Neural progenitor cell (in vitro differentiated cells): Measurements from ENCODE around the gene TULP3. TPM values are rescaled to one million over a fixed set of nuclear protein-coding genes. Genes with fewer than 3 reads are reported as not detected.

Experiments used
- DNase-seq: peaks from one replicate; pipeline ENCODE4 v3.0.0-alpha.2; 2016; ENCODE audit warnings: low spot score
- H2AFZ ChIP-seq: fragments of 200-600 bp; sonication (generic); replicated peaks from 2 replicates; pipeline ENCODE4 v1.6.1; 2016; ENCODE audit warnings: antibody characterized with exemption
- H3F3A ChIP-seq: fragments of 200-600 bp; sonication (generic); 2 replicates; pipeline ENCODE4 v1.6.1; 2016; ENCODE audit warnings: antibody characterized with exemption, low read depth
- H3K27ac ChIP-seq: fragments of 200-600 bp; sonication (generic); 2 replicates; pipeline ENCODE4 v1.5.1; 2016; ENCODE audit warnings: mild to moderate bottlenecking
- H3K27me3 ChIP-seq: fragments of 200-600 bp; sonication (generic); 2 replicates; pipeline ENCODE4 v1.6.1; 2016; ENCODE audit warnings: mild to moderate bottlenecking, moderate library complexity
- H3K36me3 ChIP-seq: fragments of 200-600 bp; sonication (generic); 2 replicates; pipeline ENCODE4 v1.5.1; 2016
- H3K4me1 ChIP-seq: fragments of 200-600 bp; sonication (generic); 2 replicates; pipeline ENCODE4 v1.6.1; 2016; ENCODE audit warnings: mixed run types
- H3K4me2 ChIP-seq: fragments of 200-600 bp; sonication (generic); 2 replicates; pipeline ENCODE4 v1.6.1; 2016
- H3K4me3 ChIP-seq: fragments of 200-600 bp; sonication (generic); 2 replicates; pipeline ENCODE4 v1.5.1; 2016
- H3K79me2 ChIP-seq: fragments of 200-600 bp; sonication (generic); 2 replicates; pipeline ENCODE4 v1.6.1; 2016; ENCODE audit warnings: low read depth
- H3K9ac ChIP-seq: fragments of 200-600 bp; sonication (generic); 2 replicates; pipeline ENCODE4 v1.6.1; 2016
- H3K9me3 ChIP-seq: fragments of 200-600 bp; sonication (generic); 2 replicates; pipeline ENCODE4 v1.5.1; 2016; ENCODE audit warnings: low read depth
- H4K20me1 ChIP-seq: fragments of 200-600 bp; sonication (generic); 2 replicates; pipeline ENCODE4 v1.6.1; 2016; ENCODE audit warnings: low read depth
- H3K27ac Mint-ChIP-seq: 3 replicates; pipeline ENCODE4 v1.8.0; 2021; ENCODE audit warnings: mixed read lengths
- H3K27me3 Mint-ChIP-seq: 2 replicates; pipeline ENCODE4 v1.8.0; 2022; ENCODE audit warnings: low read depth, mild to moderate bottlenecking, inconsistent platforms, moderate library complexity, mixed read lengths; ENCODE audit not compliant: insufficient read depth
- H3K36me3 Mint-ChIP-seq: 3 replicates; pipeline ENCODE4 v1.8.0; 2021; ENCODE audit warnings: mixed read lengths
- H3K4me1 Mint-ChIP-seq: 3 replicates; pipeline ENCODE4 v1.8.0; 2021; ENCODE audit warnings: mixed read lengths
- H3K4me3 Mint-ChIP-seq: 3 replicates; pipeline ENCODE4 v1.8.0; 2021; ENCODE audit warnings: mild to moderate bottlenecking, moderate library complexity, mixed read lengths
- H3K9me3 Mint-ChIP-seq: 3 replicates; pipeline ENCODE4 v1.8.0; 2020; ENCODE audit warnings: mixed read lengths
- CTCF ChIP-seq: fragments of 200-600 bp; sonication (generic); IDR thresholded peaks from 2 replicates; pipeline ENCODE4 v1.5.1; 2017; ENCODE audit warnings: antibody characterized with exemption, mild to moderate bottlenecking
- EZH2 ChIP-seq: fragments of 200-600 bp; sonication (generic); IDR thresholded peaks from 2 replicates; pipeline ENCODE4 v1.6.1; 2017; ENCODE audit warnings: antibody characterized with exemption, mild to moderate bottlenecking, moderate library complexity
- EZH2phosphoT487 ChIP-seq: fragments of 200-600 bp; sonication (generic); IDR thresholded peaks from 2 replicates; pipeline ENCODE4 v1.6.1; 2017; ENCODE audit warnings: antibody characterized with exemption
- total RNA-seq: library from RNA; depleted of rRNA; stranded (reverse); fragments of >200 nt; gene quantifications from 2 replicates; pipeline ENCODE4 v1.2.3, GENCODE V29; 2015; ENCODE audit warnings: low replicate concordance

TULP3 gene
- total RNA-seq, 1 donor from 2014 or later, result 33.4 TPM

GRCh38 chr12:2858334-2858733 is 32.4 kb upstream of the TULP3 start:
- no peak overlapping the region for H3K4me3 Mint-ChIP-seq
- H3K27ac Mint-ChIP-seq, result no peak overlapping the region
- H3K9me3 Mint-ChIP-seq, result no peaks in the 10 kb centered on the region
- Histone ChIP-seq H3K9me3 (no peaks in the 10 kb centered on the region), H3K4me1 (peaks cover 25% of the 10 kb centered on the region), H3F3A (peaks cover 36% of the 10 kb centered on the region), H4K20me1 (peaks cover 25% of the 10 kb centered on the region), H2AFZ (no peak overlapping the region), H3K79me2 (no peaks in the 10 kb centered on the region), H3K4me3 (no peak overlapping the region), H3K4me2 (no peak overlapping the region), H3K27me3 (peaks cover 5% of the 10 kb centered on the region), H3K27ac (peak overlapping the region; percentile 27), H3K9ac (no peak overlapping the region), H3K36me3 (peaks cover 15% of the 10 kb centered on the region)
- peak; percentile 30 for DNase-seq
- H3K27me3 Mint-ChIP-seq, result peaks cover 11% of the 10 kb centered on the region
- no peak for TF ChIP-seq CTCF
- TF ChIP-seq EZH2, result no peak
- no peak for TF ChIP-seq EZH2phosphoT487
- peaks cover 32% of the 10 kb centered on the region for H3K36me3 Mint-ChIP-seq
- peaks cover 20% of the 10 kb centered on the region for H3K4me1 Mint-ChIP-seq

- Histone ChIP-seq H3K79me2 (no peaks in the 10 kb centered on the region), H3K4me2 (no peak overlapping the region), H3K27me3 (peaks cover 5% of the 10 kb centered on the region)
These were observed 31.7 kb upstream of the TULP3 start for GRCh38 chr12:2858944-2859421.

GRCh38 chr12:2860170-2860569 is 30.5 kb upstream of the TULP3 start:
- Histone ChIP-seq H3K36me3 (peaks cover 15% of the 10 kb centered on the region), H3K4me2 (no peak overlapping the region), H2AFZ (no peak overlapping the region), H3K79me2 (no peaks in the 10 kb centered on the region), H3K27me3 (no peaks in the 10 kb centered on the region), H3F3A (peaks cover 36% of the 10 kb centered on the region), H3K27ac (no peak overlapping the region), H4K20me1 (peaks cover 25% of the 10 kb centered on the region), H3K9me3 (no peaks in the 10 kb centered on the region), H3K9ac (no peak overlapping the region), H3K4me3 (no peak overlapping the region), H3K4me1 (peaks cover 25% of the 10 kb centered on the region)
- Mint-ChIP-seq H3K27ac (no peak overlapping the region), H3K4me1 (peaks cover 13% of the 10 kb centered on the region), H3K9me3 (no peaks in the 10 kb centered on the region), H3K27me3 (peaks cover 7% of the 10 kb centered on the region), H3K4me3 (no peak overlapping the region), H3K36me3 (peaks cover 44% of the 10 kb centered on the region)
- TF ChIP-seq CTCF (no peak), EZH2phosphoT487 (no peak), EZH2 (no peak)
- no peak for DNase-seq

More at GRCh38 chr12:2858944-2859421, 31.7 kb upstream of the TULP3 start:
- Histone ChIP-seq H3K36me3 (peaks cover 15% of the 10 kb centered on the region), H3K4me1 (peaks cover 25% of the 10 kb centered on the region), H3K27ac (peak overlapping the region; percentile 27), H3K4me3 (no peak overlapping the region), H3K9me3 (no peaks in the 10 kb centered on the region), H3K9ac (no peak overlapping the region), H4K20me1 (peaks cover 25% of the 10 kb centered on the region), H3F3A (peaks cover 36% of the 10 kb centered on the region), H2AFZ (no peak overlapping the region)
- Mint-ChIP-seq H3K27me3 (peaks cover 9% of the 10 kb centered on the region), H3K9me3 (no peaks in the 10 kb centered on the region), H3K4me1 (peaks cover 17% of the 10 kb centered on the region), H3K4me3 (no peak overlapping the region), H3K27ac (no peak overlapping the region), H3K36me3 (peaks cover 34% of the 10 kb centered on the region)
- DNase-seq, result no peak
- TF ChIP-seq CTCF (no peak), EZH2phosphoT487 (no peak), EZH2 (no peak)
